Measurements from ENCODE around the gene ANKRD10. TPM values are rescaled to one million over a fixed set of nuclear protein-coding genes. Genes with fewer than 3 reads are reported as not detected.
"Not testable (repeated sequence)": the region's sequence is repeated elsewhere in the genome, so short reads cannot be mapped to it uniquely, and the experiment has no call there.

Gene ANKRD10
- 132 TPM for total RNA-seq

DNA sequence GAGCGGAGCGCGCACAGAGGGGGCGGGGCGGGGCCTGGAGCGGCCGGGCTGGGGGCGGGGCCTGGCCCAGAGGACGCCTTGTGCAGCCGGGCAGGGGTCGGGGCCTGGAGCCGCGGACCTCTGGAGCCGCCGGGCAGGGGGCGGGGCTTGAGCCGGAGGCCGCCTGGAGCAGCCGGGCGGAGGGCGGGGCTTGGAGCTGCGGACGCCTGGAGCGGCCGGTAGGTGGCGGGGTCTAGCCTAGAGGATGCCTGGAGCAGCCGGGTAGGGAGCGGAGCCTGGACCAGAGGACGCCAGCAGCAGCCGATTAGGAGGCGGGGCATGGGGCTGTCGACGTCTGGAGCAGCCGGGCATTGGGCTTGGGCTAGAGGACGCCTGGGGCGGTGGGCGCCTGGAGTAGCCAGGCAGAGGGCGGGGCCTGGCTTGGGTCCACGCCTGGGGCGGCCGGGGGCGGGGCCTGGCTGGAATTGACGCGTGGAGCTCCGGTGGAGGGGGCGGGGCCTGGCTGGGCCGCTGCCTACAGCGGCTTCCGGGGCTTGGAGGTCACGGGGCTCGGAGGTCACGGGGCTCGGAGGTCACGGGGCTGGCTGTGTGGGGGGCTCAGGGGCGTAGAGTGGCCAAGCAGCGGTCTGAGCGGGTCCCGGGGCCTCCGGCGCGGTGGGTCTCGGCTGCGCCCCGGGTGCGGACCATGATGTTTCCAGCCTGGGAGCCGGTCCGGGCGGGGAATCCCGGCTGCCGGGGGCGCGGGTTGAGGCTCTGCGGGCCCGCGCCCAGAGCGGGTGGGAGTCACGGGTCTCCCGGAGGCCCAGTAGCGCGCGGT, at the start of gene ANKRD10:
Gene ANKRD10 (minus strand): TSS at position 13 of the 817 bp plus-strand sequence. CDS start 135 bp downstream, outside the sequence.
- peak within 1 kb of the TSS; percentile 94 to 99 (median 97) for H3K4me3 ChIP-seq (ENCODE audit: low read length in 3 of 3)
- H3K4me1 ChIP-seq (ENCODE audit: control insufficient read depth in 3 of 3, insufficient read depth in 3 of 3, low read length in 3 of 3): peaks cover 28 to 36% (median 31%) of the 10 kb centered on the region in 3 donors
- no peaks in the 10 kb centered on the region for H3K27me3 ChIP-seq (ENCODE audit: control insufficient read depth in 3 of 3, insufficient read depth in 3 of 3, low read length in 3 of 3)
- peaks cover 0 to 3% (median 0%) of the 10 kb centered on the region in 3 donors for H3K36me3 ChIP-seq (ENCODE audit: control insufficient read depth in 3 of 3, insufficient read depth in 3 of 3, low read length in 3 of 3)
- peak within 1 kb of the TSS; percentile 95 to 100 (median 100) for H3K9ac ChIP-seq (ENCODE audit: low read depth in 1 of 3, low read length in 3 of 3)
- H3K27ac ChIP-seq (ENCODE audit: low read depth, low read length): peak within 1 kb of the TSS; percentile 99
- no peaks in the 10 kb centered on the region for H3K9me3 ChIP-seq (ENCODE audit: control insufficient read depth in 3 of 3, low read length in 3 of 3)

DNA sequence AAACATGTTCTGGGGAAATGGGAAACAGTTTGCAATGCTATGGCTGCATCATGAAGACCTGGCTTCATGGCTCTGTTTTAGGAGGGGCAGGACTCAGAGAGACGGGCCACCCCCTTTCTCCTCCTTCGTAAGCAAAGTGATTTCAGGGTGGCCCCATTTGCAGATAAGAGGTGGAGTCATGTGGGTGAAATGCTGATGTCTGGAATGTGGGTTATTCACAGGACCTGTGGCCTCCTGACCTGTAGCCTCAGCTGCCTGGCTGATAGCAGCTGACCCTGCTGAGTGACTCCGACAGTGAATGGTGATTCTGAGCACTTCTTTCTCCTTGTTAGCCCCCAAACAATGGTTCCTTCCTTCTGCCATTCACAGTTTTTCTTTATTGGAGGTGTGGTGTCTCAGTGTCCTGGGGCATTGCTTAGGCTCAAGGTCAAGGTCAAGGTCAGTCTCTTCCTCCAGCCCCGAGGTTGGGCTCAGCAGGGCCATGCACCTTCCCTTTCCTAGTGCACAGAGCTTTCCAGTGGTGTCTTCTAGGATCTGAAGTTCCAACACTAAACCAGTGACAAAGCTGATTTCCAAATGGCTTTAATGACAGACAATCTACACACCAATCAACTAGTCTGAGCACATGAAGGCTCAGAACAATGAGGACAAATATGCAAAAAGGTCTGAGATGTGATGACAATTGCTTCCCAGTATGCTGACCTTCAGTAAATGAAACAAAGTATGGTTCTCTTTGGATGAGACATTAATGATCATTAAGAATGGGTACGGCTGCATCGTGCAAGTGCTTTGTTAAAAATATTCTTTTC, 49.6 kb upstream of the ANKRD10 start:
- H3K4me3 ChIP-seq (ENCODE audit: low read length in 3 of 3): no peak overlapping the region
- no peak overlapping the region for H3K27ac ChIP-seq (ENCODE audit: low read depth, low read length)
- peaks cover 2 to 5% (median 3%) of the 10 kb centered on the region in 3 donors for H3K9me3 ChIP-seq (ENCODE audit: control insufficient read depth in 3 of 3, low read length in 3 of 3)
- H3K9ac ChIP-seq (ENCODE audit: low read depth in 1 of 3, low read length in 3 of 3): no peak overlapping the region
- no peaks in the 10 kb centered on the region for H3K27me3 ChIP-seq (ENCODE audit: control insufficient read depth in 3 of 3, insufficient read depth in 3 of 3, low read length in 3 of 3)
- no peaks in the 10 kb centered on the region for H3K36me3 ChIP-seq (ENCODE audit: control insufficient read depth in 3 of 3, insufficient read depth in 3 of 3, low read length in 3 of 3)
- H3K4me1 ChIP-seq (ENCODE audit: control insufficient read depth in 3 of 3, insufficient read depth in 3 of 3, low read length in 3 of 3): no peaks in the 10 kb centered on the region

DNA sequence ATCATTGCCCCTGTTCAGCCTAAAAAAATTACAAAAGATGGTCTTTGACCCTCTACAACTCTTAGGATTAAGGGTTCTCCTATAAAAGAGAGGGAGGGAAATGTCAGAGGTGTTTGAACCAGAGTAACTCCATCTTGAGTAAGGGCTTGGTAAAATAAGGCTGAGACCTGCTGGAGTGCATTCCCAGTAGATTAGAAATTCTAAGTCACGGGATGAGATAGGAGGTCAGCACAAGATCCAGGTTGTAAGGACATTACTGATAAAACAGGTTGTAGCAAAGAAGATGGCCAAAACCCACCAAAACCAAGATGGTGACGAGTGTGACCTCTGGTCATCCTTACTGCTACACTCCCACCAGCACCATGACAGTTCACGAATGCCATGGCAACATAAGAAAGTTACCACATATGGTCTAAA, 48.7 kb upstream of the ANKRD10 start:
- Histone ChIP-seq H3K4me1 (ENCODE audit: control insufficient read depth in 3 of 3, insufficient read depth in 3 of 3, low read length in 3 of 3) (no peaks in the 10 kb centered on the region), H3K4me3 (ENCODE audit: low read length in 3 of 3) (no peak overlapping the region)

DNA sequence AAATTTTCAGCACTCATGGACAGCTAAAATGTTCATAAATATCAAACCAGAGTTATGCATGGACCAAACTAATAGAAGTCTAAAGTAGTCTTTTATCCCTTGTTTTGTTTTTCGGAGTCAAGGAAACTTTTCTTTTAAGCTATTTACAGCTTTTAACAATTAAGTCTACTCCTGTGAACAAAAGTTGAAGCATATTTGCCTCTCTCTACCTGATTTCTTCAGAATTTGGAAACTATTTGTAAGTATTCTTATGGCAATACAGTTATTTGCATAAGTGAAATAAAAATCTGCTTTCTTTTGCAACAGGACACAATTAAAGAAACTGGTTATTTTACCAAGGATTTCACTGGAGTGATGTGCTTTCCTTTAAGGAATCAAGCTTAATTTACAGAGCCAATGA, 47.1 kb upstream of the ANKRD10 start:
- Histone ChIP-seq H3K27me3 (ENCODE audit: control insufficient read depth in 3 of 3, insufficient read depth in 3 of 3, low read length in 3 of 3) (no peaks in the 10 kb centered on the region), H3K9ac (ENCODE audit: low read depth in 1 of 3, low read length in 3 of 3) (no peak overlapping the region), H3K4me1 (ENCODE audit: control insufficient read depth in 3 of 3, insufficient read depth in 3 of 3, low read length in 3 of 3) (no peaks in the 10 kb centered on the region), H3K4me3 (ENCODE audit: low read length in 3 of 3) (no peak overlapping the region), H3K36me3 (ENCODE audit: control insufficient read depth in 3 of 3, insufficient read depth in 3 of 3, low read length in 3 of 3) (no peaks in the 10 kb centered on the region), H3K27ac (ENCODE audit: low read depth, low read length) (no peak overlapping the region), H3K9me3 (ENCODE audit: control insufficient read depth in 3 of 3, low read length in 3 of 3) (peaks cover 2 to 5% (median 3%) of the 10 kb centered on the region in 3 donors)

More for the DNA sequence above, 48.7 kb upstream of the ANKRD10 start:
- Histone ChIP-seq H3K27me3 (ENCODE audit: control insufficient read depth in 3 of 3, insufficient read depth in 3 of 3, low read length in 3 of 3) (no peaks in the 10 kb centered on the region), H3K27ac (ENCODE audit: low read depth, low read length) (no peak overlapping the region), H3K36me3 (ENCODE audit: control insufficient read depth in 3 of 3, insufficient read depth in 3 of 3, low read length in 3 of 3) (no peaks in the 10 kb centered on the region), H3K9ac (ENCODE audit: low read depth in 1 of 3, low read length in 3 of 3) (no peak overlapping the region), H3K9me3 (ENCODE audit: control insufficient read depth in 3 of 3, low read length in 3 of 3) (peaks cover 2 to 5% (median 3%) of the 10 kb centered on the region in 3 donors)

DNA sequence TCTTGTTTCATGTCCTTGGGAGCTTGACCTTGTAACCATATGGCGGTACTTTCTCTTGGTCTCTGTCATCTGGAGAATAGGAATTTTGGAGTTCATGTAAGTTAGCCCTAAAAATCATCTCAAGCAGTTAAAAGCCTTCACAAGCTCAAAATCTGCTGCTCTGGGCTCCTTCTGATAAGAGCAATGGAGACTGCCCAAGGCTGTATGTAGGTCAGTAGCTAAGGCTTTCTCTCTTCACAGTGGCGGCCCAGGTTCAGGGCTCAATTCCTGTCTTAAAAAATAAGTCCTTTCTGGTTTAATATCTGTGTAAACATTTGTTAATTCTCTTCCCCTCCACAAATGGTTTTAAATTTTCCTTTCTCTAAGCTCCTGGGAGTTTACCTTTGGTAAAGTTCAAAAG, 45.3 kb upstream of the ANKRD10 start:
- no peaks in the 10 kb centered on the region for H3K27me3 ChIP-seq (ENCODE audit: control insufficient read depth in 3 of 3, insufficient read depth in 3 of 3, low read length in 3 of 3)
- peaks cover 0 to under 1% (median under 1%) of the 10 kb centered on the region in 3 donors for H3K4me1 ChIP-seq (ENCODE audit: control insufficient read depth in 3 of 3, insufficient read depth in 3 of 3, low read length in 3 of 3)
- peaks cover 0 to 2% (median under 1%) of the 10 kb centered on the region in 3 donors for H3K9me3 ChIP-seq (ENCODE audit: control insufficient read depth in 3 of 3, low read length in 3 of 3)
- H3K9ac ChIP-seq (ENCODE audit: low read depth in 1 of 3, low read length in 3 of 3): no peak overlapping the region
- no peak overlapping the region for H3K4me3 ChIP-seq (ENCODE audit: low read length in 3 of 3)
- no peaks in the 10 kb centered on the region for H3K36me3 ChIP-seq (ENCODE audit: control insufficient read depth in 3 of 3, insufficient read depth in 3 of 3, low read length in 3 of 3)
- H3K27ac ChIP-seq (ENCODE audit: low read depth, low read length): no peak overlapping the region

DNA sequence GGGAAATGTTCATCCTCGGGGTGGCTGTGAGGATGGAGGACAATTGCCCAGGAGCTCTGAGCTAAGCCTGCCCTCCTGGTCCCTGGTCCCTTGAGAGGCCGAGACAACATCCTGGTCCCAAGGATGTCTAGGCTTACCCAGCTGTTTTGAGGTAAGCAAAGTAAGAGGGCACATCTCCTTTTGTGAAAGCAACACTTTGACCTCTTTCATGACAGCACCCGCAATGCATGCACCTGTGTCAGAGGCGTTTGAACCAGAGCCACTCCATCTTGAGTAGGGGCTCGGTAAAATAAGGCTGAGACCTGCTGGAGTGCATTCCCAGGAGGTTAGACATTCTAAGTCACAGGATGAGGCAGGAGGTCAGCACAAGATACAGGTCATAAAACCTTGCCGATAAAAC, 43.1 kb upstream of the ANKRD10 start:
- Histone ChIP-seq H3K4me1 (ENCODE audit: control insufficient read depth in 3 of 3, insufficient read depth in 3 of 3, low read length in 3 of 3) (peaks cover 0 to 5% (median 4%) of the 10 kb centered on the region in 3 donors), H3K27me3 (ENCODE audit: control insufficient read depth in 3 of 3, insufficient read depth in 3 of 3, low read length in 3 of 3) (no peaks in the 10 kb centered on the region), H3K9ac (ENCODE audit: low read depth in 1 of 3, low read length in 3 of 3) (no peak overlapping the region)

DNA sequence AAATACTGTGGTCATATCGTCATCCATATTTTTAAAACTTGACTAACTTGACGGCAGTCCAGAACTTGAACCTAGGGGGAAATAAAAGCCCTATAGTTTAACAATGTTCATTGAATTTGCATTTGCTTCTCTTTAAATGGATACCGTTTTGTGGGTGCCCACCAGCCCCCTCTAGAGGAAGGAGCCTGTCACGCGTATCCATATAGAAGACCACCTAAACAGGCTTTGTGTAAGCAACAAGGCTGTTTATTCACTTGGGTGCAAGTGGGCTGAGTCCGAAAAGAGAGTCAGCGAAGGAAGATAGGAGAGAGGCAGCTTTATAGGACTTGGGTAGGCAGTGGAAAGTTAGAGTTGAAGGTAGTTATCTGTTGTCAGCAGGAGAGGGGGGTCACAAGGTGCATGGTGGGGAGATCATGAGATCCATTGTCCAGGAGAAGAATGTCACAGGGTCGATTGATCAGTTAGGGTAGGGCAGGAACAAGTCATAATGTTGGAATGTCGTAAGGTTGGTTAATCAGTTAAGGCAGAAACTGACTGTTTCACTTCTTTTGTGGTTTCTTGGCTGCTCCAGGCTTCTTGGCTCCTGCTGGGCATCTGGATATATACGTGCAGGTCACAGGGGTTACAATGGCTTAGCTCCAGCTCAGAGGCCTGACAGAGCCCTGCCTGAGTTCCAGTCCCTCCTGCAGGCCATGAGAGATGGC, 42.5 kb upstream of the ANKRD10 start:
- no peaks in the 10 kb centered on the region for H3K27me3 ChIP-seq (ENCODE audit: control insufficient read depth in 3 of 3, insufficient read depth in 3 of 3, low read length in 3 of 3)
- H3K9ac ChIP-seq (ENCODE audit: low read depth in 1 of 3, low read length in 3 of 3): no peak overlapping the region
- H3K4me3 ChIP-seq (ENCODE audit: low read length in 3 of 3): no peak overlapping the region
- H3K4me1 ChIP-seq (ENCODE audit: control insufficient read depth in 3 of 3, insufficient read depth in 3 of 3, low read length in 3 of 3): peaks cover 0 to 5% (median 4%) of the 10 kb centered on the region in 3 donors
- H3K36me3 ChIP-seq (ENCODE audit: control insufficient read depth in 3 of 3, insufficient read depth in 3 of 3, low read length in 3 of 3): no peaks in the 10 kb centered on the region
- H3K9me3 ChIP-seq (ENCODE audit: control insufficient read depth in 3 of 3, low read length in 3 of 3): no peaks in the 10 kb centered on the region
- no peak overlapping the region for H3K27ac ChIP-seq (ENCODE audit: low read depth, low read length)

More for the DNA sequence above, 43.1 kb upstream of the ANKRD10 start:
- Histone ChIP-seq H3K27ac (ENCODE audit: low read depth, low read length) (no peak overlapping the region), H3K9me3 (ENCODE audit: control insufficient read depth in 3 of 3, low read length in 3 of 3) (no peaks in the 10 kb centered on the region), H3K36me3 (ENCODE audit: control insufficient read depth in 3 of 3, insufficient read depth in 3 of 3, low read length in 3 of 3) (no peaks in the 10 kb centered on the region), H3K4me3 (ENCODE audit: low read length in 3 of 3) (no peak overlapping the region)

DNA sequence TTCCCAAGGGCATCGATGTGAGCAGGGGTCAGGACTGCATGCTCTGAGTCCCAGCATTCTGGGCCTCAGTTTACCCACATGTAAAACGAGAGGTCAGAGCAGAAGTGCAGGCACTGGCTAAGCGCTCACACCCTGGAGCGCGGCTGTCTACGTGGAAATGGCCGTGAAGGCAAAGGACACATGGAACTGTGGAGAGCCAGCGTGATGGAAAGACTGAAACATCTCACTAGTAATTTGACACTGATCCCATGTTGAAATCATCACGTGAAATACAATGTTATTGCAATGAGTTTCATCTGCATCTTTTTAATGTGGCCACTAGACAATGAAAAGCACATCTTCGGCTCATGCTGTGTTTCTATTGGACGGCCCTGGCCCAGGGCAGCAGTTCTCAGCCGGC, 41.3 kb upstream of the ANKRD10 start:
- not testable (repeated sequence) for H3K36me3 ChIP-seq (ENCODE audit: control insufficient read depth in 3 of 3, insufficient read depth in 3 of 3, low read length in 3 of 3); H3K4me3 ChIP-seq (ENCODE audit: low read length in 3 of 3); H3K27me3 ChIP-seq (ENCODE audit: control insufficient read depth in 3 of 3, insufficient read depth in 3 of 3, low read length in 3 of 3); H3K4me1 ChIP-seq (ENCODE audit: control insufficient read depth in 3 of 3, insufficient read depth in 3 of 3, low read length in 3 of 3); H3K27ac ChIP-seq (ENCODE audit: low read depth, low read length); H3K9ac ChIP-seq (ENCODE audit: low read depth in 1 of 3, low read length in 3 of 3); H3K9me3 ChIP-seq (ENCODE audit: control insufficient read depth in 3 of 3, low read length in 3 of 3)

DNA sequence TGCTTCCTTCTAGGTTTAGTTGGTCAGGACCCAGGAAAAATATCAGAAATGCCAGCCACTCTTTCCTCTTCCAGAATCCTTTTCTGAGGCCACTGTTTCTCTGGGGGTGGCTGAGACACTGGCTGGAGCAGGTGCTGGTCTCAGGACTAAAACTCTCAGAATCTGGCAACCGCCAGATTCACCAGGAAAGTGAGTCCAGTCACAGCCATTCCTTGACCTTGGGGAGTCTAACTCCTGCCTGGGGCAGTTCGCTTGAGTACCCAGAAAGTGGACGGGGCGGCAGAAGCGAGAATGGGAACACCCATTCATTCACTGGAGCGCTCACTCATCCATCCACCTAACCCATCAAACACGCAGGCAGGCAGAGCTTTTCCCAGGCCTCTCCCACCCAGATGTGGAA, 40.7 kb upstream of the ANKRD10 start:
- not testable (repeated sequence) for H3K36me3 ChIP-seq (ENCODE audit: control insufficient read depth in 3 of 3, insufficient read depth in 3 of 3, low read length in 3 of 3); H3K9me3 ChIP-seq (ENCODE audit: control insufficient read depth in 3 of 3, low read length in 3 of 3); H3K27me3 ChIP-seq (ENCODE audit: control insufficient read depth in 3 of 3, insufficient read depth in 3 of 3, low read length in 3 of 3); H3K27ac ChIP-seq (ENCODE audit: low read depth, low read length); H3K4me3 ChIP-seq (ENCODE audit: low read length in 3 of 3); H3K9ac ChIP-seq (ENCODE audit: low read depth in 1 of 3, low read length in 3 of 3); H3K4me1 ChIP-seq (ENCODE audit: control insufficient read depth in 3 of 3, insufficient read depth in 3 of 3, low read length in 3 of 3)
